ENCODE measurements around the gene SERPINH1.
"Not testable (repeated sequence)": the region's sequence is repeated elsewhere in the genome, so short reads cannot be mapped to it uniquely, and the experiment has no call there.

The SERPINH1 gene

GRCh38 chr11:75583718-75584658 is 21.9 kb downstream of the SERPINH1 start:
- TF ChIP-seq CTCF (IDR thresholded peaks at IDR 0.05; ENCODE audit: control insufficient read depth, extremely low read depth, insufficient read depth) = no peak
- no peak for DNase-seq (ENCODE audit: low read depth)
- no peak overlapping the region for H3K4me3 ChIP-seq (ENCODE audit: low read depth, low read length)

DNA sequence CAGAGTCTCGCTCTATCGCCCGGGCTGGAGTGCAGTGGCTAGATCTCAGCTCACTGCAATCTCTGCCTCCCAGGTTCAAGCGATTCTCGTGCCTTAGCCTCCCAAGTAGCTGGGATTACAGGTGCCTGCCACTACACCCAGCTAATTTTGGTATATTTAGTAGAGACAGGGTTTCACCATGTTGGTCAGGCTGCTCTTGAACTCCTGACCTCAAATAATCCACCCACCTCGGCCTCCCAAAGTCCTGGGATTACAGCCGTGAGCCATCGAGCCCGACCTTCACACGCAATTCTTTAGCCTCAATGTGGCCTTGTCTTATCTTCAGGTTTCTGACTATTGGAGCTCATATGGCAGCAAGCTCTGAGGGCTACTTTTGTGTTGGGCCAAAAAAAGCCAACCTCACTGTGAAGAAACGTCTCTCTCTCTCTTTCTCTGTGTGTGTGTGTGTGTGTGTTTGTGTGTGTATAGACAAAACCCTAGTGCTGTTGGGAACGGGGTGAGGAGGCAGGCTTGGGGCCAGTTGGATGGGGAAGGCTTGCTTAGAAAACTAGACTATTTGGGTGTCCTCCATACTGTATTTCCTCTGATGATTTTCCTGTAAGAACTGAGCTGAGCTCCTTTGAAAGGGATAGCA is 22.7 kb downstream of the SERPINH1 start:
- not testable (repeated sequence) for H3K4me3 ChIP-seq (ENCODE audit: low read depth, low read length); DNase-seq (ENCODE audit: low read depth)

DNA sequence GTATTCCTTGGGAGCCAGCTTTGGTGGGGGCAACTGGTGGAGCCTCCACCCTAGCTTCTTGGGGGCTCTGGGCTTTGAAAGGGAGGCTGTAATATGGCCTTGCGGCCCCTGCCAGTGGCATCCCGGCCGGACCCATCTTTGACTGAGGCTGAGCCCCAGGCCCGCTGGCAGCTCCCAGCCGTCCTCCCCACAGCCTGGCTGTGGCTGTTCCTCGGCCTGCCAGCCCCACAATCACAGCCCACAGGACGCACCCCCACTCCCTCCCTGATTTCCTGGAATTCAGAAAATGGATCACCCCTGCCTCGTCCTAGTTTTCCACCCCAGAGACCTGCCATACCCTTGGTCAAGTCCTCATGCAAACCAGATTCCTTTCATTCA is 23.2 kb downstream of the SERPINH1 start:
- no peak overlapping the region for H3K4me3 ChIP-seq (ENCODE audit: low read depth, low read length)
- no peak for TF ChIP-seq CTCF (IDR thresholded peaks at IDR 0.05; ENCODE audit: control insufficient read depth, extremely low read depth, insufficient read depth)
- DNase-seq (ENCODE audit: low read depth) = no peak

GRCh38 chr11:75586395-75586794 is 24.3 kb downstream of the SERPINH1 start:
- no peak for DNase-seq (ENCODE audit: low read depth)
- no peak overlapping the region for H3K4me3 ChIP-seq (ENCODE audit: low read depth, low read length)
- no peak for TF ChIP-seq CTCF (IDR thresholded peaks at IDR 0.05; ENCODE audit: control insufficient read depth, extremely low read depth, insufficient read depth)

GRCh38 chr11:75588051-75588481 is 26.0 kb downstream of the SERPINH1 start:
- no peak for DNase-seq (ENCODE audit: low read depth)
- no peak overlapping the region for H3K4me3 ChIP-seq (ENCODE audit: low read depth, low read length)
- TF ChIP-seq CTCF (IDR thresholded peaks at IDR 0.05; ENCODE audit: control insufficient read depth, extremely low read depth, insufficient read depth) = no peak

- DNase-seq (ENCODE audit: low read depth) = no peak
- TF ChIP-seq CTCF (IDR thresholded peaks at IDR 0.05; ENCODE audit: control insufficient read depth, extremely low read depth, insufficient read depth) = no peak
- no peak overlapping the region for H3K4me3 ChIP-seq (ENCODE audit: low read depth, low read length)
Observed at GRCh38 chr11:75589051-75589450, 27.0 kb downstream of the SERPINH1 start.

- TF ChIP-seq CTCF (IDR thresholded peaks at IDR 0.05; ENCODE audit: control insufficient read depth, extremely low read depth, insufficient read depth) = no peak
- H3K4me3 ChIP-seq (ENCODE audit: low read depth, low read length) = no peak overlapping the region
- no peak for DNase-seq (ENCODE audit: low read depth)
Observed at GRCh38 chr11:75589933-75590332, 27.9 kb downstream of the SERPINH1 start.
